G401 (cell line): ENCODE data around the gene EXOC3L4. TPM values are rescaled to one million over a fixed set of nuclear protein-coding genes. Genes with fewer than 3 reads are reported as not detected.

ENCODE experiments used
- DNase-seq: peaks from one replicate; pipeline ENCODE4 v3.0.0-alpha.2; 2015; ENCODE audit warnings: low spot score
- in situ Hi-C: cut with HindIII; loops from 2 replicates; pipeline ENCODE4 v1.10.0; 2016; ENCODE audit warnings: low sequenced_read_pairs, mixed read lengths
- total RNA-seq: library from RNA; depleted of rRNA; stranded (reverse); fragments of >200 nt; shearing (Covaris generic); gene quantifications from 2 replicates; pipeline ENCODE4 v1.2.3, GENCODE V29; 2014; rRNA removed

Gene EXOC3L4
- total RNA-seq, 1 experiment from 2014 or later = 1.6 TPM

- in situ Hi-C loops = no loop called here
- DNase-seq = no peak
These were observed 64.2 kb downstream of the EXOC3L4 start for GRCh38 chr14:103158688-103159087.

Other genes starting within 250 kb of the EXOC3L4 start
- not detected in 2 replicates for gene AMN, start 172.1 kb upstream of the EXOC3L4 start, total RNA-seq
- 17.0 and 21.6 TPM in 2 replicates for gene CDC42BPB, start 37.2 kb upstream of the EXOC3L4 start, total RNA-seq
- gene LBHD2, start 10.5 kb upstream of the EXOC3L4 start, total RNA-seq = not detected in 2 replicates
- gene TNFAIP2, start 28.7 kb downstream of the EXOC3L4 start, total RNA-seq = 4.5 and 26.1 TPM in 2 replicates
- gene EIF5, start 239.5 kb downstream of the EXOC3L4 start, total RNA-seq = 265 and 299 TPM in 2 replicates